H1 (cell line): ENCODE results near the gene ACSF3. TPM values are rescaled to one million over a fixed set of nuclear protein-coding genes. Genes with fewer than 3 reads are reported as not detected.

Experiments
- CBX8 ChIP-seq: fragments of 300-800, 300-1000 bp; sonication (generic); IDR thresholded peaks from 2 replicates; pipeline ENCODE4 v1.7.1; 2016; ENCODE audit warnings: low read depth, low read length, borderline replicate concordance
- HDAC6 ChIP-seq: IDR thresholded peaks from one replicate; pipeline ENCODE4 v1.7.1; 2012; ENCODE audit warnings: low read depth, mild to moderate bottlenecking, inconsistent platforms, low read length, moderate library complexity
- MAFK ChIP-seq: IDR thresholded peaks from 2 replicates; pipeline ENCODE4 v1.6.1; 2012; ENCODE audit warnings: low read depth, mild to moderate bottlenecking, improper control_type of control experiment, low read length
- POU5F1 ChIP-seq: IDR thresholded peaks from 2 replicates; pipeline ENCODE4 v1.6.1; 2011; ENCODE audit warnings: low read depth, mild to moderate bottlenecking, low read length, moderate library complexity
- RAD21 ChIP-seq, 2 experiments: IDR thresholded peaks in 1 of 2; conservative IDR thresholded peaks in 1 of 2; 2 replicates each; pipeline ENCODE4 v1.6.1; 2011; ENCODE audit warnings: low read depth in 2 of 2, low read length in 2 of 2, improper control_type of control experiment in 1 of 2, inconsistent platforms in 1 of 2, mild to moderate bottlenecking in 1 of 2, moderate library complexity in 1 of 2
- RBBP5 ChIP-seq: IDR thresholded peaks from 2 replicates; pipeline ENCODE4 v1.7.1; 2012; ENCODE audit warnings: low read depth, mild to moderate bottlenecking, inconsistent platforms, low read length, moderate library complexity, borderline replicate concordance
- SIX5 ChIP-seq: IDR thresholded peaks from 2 replicates; pipeline ENCODE4 v1.6.1; 2011; ENCODE audit warnings: mild to moderate bottlenecking, low read depth, low read length
- TAF7 ChIP-seq: optimal IDR thresholded peaks from 2 replicates; pipeline ENCODE3; 2011; ENCODE audit warnings: low read depth, mild to moderate bottlenecking, inconsistent platforms, low read length, moderate library complexity, borderline replicate concordance
- polyA plus RNA-seq, 7 experiments: library from polyadenylated mRNA; depleted of rRNA in 3 of 7; stranded (reverse) in 5 of 7; unstranded in 2 of 7; fragments of >200 nt in 5 of 7; fragments of 200-250 nt in 2 of 7; gene quantifications; 1 replicate in 5 of 7; 2 replicates in 1 of 7; 4 replicates in 1 of 7; pipeline versions ENCODE4 v1.2.1 to v1.2.3, GENCODE V29; 2011 to 2013; ENCODE audit warnings: missing spikeins in 2 of 7, mixed read lengths in 2 of 7
- total RNA-seq: library from RNA; stranded (reverse); fragmentation: NEBNext Ultra II Directional; extraction: Animal tissue kit (Norgen Biotek cat#: 25700); gene quantifications from 2 replicates; pipeline ENCODE4 v1.2.1, GENCODE V29; 2021
- TF ChIP-seq, protein P1 (sequence below): fragments of 300-600 bp; sonication (generic); IDR thresholded peaks from 2 replicates; pipeline ENCODE4 v1.7.1; 2012; ENCODE audit warnings: low read length, moderate library complexity, mild to moderate bottlenecking, inconsistent platforms; ENCODE audit not compliant: insufficient replicate concordance
- TF ChIP-seq, protein P2 (sequence below): IDR thresholded peaks from 2 replicates; pipeline ENCODE4 v1.6.1; 2012; ENCODE audit warnings: inconsistent platforms

The ACSF3 gene
- total and polyA plus RNA-seq, 2 of the 8 experiments (the other 6 are each of a cell fraction or from before 2014, with no cell fraction given) = 15.6 to 22.9 TPM

DNA sequence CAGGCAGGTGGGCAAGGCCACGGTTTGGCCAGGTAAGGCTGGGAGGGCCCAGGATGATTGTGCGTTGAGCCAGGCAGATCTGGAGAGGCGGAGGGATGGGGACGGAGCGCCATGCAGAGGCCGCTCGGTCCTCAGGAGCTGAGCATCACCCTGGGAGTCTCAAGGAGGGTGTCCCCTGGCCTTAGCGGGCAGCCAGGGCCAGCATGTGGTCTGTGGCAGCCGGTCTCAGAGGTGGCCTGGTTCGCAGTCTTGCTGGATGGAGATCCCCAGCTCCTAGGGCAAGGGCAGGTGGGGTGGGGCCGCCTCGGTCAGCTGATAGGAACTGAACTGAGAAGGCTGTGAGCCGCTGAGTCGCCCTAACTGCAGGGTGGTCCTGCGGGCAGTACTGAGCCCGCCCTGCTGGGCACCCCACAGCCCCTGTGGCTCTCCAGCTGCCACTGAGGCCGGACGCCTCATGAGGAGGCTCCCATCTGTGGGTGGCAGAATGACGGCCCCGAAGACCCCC lies 66.2 kb downstream of the ACSF3 start (continued):
- TF ChIP-seq, protein P1, sequence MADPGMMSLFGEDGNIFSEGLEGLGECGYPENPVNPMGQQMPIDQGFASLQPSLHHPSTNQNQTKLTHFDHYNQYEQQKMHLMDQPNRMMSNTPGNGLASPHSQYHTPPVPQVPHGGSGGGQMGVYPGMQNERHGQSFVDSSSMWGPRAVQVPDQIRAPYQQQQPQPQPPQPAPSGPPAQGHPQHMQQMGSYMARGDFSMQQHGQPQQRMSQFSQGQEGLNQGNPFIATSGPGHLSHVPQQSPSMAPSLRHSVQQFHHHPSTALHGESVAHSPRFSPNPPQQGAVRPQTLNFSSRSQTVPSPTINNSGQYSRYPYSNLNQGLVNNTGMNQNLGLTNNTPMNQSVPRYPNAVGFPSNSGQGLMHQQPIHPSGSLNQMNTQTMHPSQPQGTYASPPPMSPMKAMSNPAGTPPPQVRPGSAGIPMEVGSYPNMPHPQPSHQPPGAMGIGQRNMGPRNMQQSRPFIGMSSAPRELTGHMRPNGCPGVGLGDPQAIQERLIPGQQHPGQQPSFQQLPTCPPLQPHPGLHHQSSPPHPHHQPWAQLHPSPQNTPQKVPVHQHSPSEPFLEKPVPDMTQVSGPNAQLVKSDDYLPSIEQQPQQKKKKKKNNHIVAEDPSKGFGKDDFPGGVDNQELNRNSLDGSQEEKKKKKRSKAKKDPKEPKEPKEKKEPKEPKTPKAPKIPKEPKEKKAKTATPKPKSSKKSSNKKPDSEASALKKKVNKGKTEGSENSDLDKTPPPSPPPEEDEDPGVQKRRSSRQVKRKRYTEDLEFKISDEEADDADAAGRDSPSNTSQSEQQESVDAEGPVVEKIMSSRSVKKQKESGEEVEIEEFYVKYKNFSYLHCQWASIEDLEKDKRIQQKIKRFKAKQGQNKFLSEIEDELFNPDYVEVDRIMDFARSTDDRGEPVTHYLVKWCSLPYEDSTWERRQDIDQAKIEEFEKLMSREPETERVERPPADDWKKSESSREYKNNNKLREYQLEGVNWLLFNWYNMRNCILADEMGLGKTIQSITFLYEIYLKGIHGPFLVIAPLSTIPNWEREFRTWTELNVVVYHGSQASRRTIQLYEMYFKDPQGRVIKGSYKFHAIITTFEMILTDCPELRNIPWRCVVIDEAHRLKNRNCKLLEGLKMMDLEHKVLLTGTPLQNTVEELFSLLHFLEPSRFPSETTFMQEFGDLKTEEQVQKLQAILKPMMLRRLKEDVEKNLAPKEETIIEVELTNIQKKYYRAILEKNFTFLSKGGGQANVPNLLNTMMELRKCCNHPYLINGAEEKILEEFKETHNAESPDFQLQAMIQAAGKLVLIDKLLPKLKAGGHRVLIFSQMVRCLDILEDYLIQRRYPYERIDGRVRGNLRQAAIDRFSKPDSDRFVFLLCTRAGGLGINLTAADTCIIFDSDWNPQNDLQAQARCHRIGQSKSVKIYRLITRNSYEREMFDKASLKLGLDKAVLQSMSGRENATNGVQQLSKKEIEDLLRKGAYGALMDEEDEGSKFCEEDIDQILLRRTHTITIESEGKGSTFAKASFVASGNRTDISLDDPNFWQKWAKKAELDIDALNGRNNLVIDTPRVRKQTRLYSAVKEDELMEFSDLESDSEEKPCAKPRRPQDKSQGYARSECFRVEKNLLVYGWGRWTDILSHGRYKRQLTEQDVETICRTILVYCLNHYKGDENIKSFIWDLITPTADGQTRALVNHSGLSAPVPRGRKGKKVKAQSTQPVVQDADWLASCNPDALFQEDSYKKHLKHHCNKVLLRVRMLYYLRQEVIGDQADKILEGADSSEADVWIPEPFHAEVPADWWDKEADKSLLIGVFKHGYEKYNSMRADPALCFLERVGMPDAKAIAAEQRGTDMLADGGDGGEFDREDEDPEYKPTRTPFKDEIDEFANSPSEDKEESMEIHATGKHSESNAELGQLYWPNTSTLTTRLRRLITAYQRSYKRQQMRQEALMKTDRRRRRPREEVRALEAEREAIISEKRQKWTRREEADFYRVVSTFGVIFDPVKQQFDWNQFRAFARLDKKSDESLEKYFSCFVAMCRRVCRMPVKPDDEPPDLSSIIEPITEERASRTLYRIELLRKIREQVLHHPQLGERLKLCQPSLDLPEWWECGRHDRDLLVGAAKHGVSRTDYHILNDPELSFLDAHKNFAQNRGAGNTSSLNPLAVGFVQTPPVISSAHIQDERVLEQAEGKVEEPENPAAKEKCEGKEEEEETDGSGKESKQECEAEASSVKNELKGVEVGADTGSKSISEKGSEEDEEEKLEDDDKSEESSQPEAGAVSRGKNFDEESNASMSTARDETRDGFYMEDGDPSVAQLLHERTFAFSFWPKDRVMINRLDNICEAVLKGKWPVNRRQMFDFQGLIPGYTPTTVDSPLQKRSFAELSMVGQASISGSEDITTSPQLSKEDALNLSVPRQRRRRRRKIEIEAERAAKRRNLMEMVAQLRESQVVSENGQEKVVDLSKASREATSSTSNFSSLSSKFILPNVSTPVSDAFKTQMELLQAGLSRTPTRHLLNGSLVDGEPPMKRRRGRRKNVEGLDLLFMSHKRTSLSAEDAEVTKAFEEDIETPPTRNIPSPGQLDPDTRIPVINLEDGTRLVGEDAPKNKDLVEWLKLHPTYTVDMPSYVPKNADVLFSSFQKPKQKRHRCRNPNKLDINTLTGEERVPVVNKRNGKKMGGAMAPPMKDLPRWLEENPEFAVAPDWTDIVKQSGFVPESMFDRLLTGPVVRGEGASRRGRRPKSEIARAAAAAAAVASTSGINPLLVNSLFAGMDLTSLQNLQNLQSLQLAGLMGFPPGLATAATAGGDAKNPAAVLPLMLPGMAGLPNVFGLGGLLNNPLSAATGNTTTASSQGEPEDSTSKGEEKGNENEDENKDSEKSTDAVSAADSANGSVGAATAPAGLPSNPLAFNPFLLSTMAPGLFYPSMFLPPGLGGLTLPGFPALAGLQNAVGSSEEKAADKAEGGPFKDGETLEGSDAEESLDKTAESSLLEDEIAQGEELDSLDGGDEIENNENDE = no peak
- TF ChIP-seq RAD21 (IDR thresholded peaks at IDR 0.05 in 1 of 2, conservative IDR thresholded peaks at IDR 0.05 in 1 of 2; ENCODE audit: low read depth in 2 of 2, low read length in 2 of 2) (no peak), POU5F1 (no peak), CBX8 (no peak), MAFK (no peak), TAF7 (no peak), HDAC6 (no peak), SIX5 (no peak), RBBP5 (no peak)
- TF ChIP-seq, protein P2, sequence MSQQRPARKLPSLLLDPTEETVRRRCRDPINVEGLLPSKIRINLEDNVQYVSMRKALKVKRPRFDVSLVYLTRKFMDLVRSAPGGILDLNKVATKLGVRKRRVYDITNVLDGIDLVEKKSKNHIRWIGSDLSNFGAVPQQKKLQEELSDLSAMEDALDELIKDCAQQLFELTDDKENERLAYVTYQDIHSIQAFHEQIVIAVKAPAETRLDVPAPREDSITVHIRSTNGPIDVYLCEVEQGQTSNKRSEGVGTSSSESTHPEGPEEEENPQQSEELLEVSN = no peak
